HEK293T (cell line): ENCODE data around the gene FAM78A.

Experiments used
- CTCF ChIA-PET: fragments of 350-600 bp; formaldehyde crosslinking; extraction: SDS; loops from one replicate; lab custom pipeline; 2021; ENCODE audit warnings: antibody characterized with exemption, inconsistent platforms; lab: Yijun Ruan, JAX
- POLR2A ChIA-PET: fragments of 350-600 bp; formaldehyde crosslinking; extraction: SDS; loops from one replicate; lab custom pipeline; 2020; ENCODE audit warnings: antibody characterized with exemption, inconsistent platforms; lab: Yijun Ruan, JAX
- DNase-seq: peaks from one replicate; pipeline ENCODE4 v3.0.0; 2012; ENCODE audit warnings: mixed read lengths; ENCODE audit errors: extremely low spot score
- ARNT ChIP-seq: fragments of 450-650 bp; IDR thresholded peaks from 2 replicates; pipeline ENCODE4 v1.6.1; 2017; ENCODE audit warnings: mild to moderate bottlenecking
- BHLHE40 ChIP-seq: fragments of 450-650 bp; IDR thresholded peaks from 2 replicates; pipeline ENCODE4 v1.6.1; 2016; ENCODE audit warnings: mild to moderate bottlenecking, moderate library complexity, borderline replicate concordance
- CTBP1 ChIP-seq: fragments of 450-650 bp; IDR thresholded peaks from 2 replicates; pipeline ENCODE4 v1.6.1; 2016; ENCODE audit warnings: borderline replicate concordance
- ELF4 ChIP-seq: fragments of 450-650 bp; IDR thresholded peaks from 2 replicates; pipeline ENCODE4 v1.6.1; 2017; ENCODE audit warnings: antibody characterized with exemption
- FOXA1 ChIP-seq: fragments of 450-650 bp; IDR thresholded peaks from 2 replicates; pipeline ENCODE4 v1.6.1; 2016; ENCODE audit warnings: mild to moderate bottlenecking
- FOXK2 ChIP-seq: fragments of 450-650 bp; IDR thresholded peaks from 2 replicates; pipeline ENCODE4 v1.6.1; 2016; ENCODE audit warnings: mild to moderate bottlenecking
- FOXM1 ChIP-seq: fragments of 450-650 bp; IDR thresholded peaks from 2 replicates; pipeline ENCODE4 v1.6.1; 2017; ENCODE audit warnings: mild to moderate bottlenecking, borderline replicate concordance
- HDGF ChIP-seq: fragments of 450-650 bp; IDR thresholded peaks from 2 replicates; pipeline ENCODE4 v1.6.1; 2017; ENCODE audit warnings: antibody characterized with exemption, borderline replicate concordance
- L3MBTL2 ChIP-seq: fragments of 450-650 bp; conservative IDR thresholded peaks from 2 replicates; pipeline ENCODE4 v1.6.1; 2016; ENCODE audit warnings: mild to moderate bottlenecking
- LEF1 ChIP-seq: fragments of 450-650 bp; IDR thresholded peaks from 2 replicates; pipeline ENCODE4 v1.6.1; 2017; ENCODE audit warnings: mild to moderate bottlenecking, borderline replicate concordance
- NFRKB ChIP-seq: fragments of 450-650 bp; IDR thresholded peaks from 2 replicates; pipeline ENCODE4 v1.6.1; 2016; ENCODE audit warnings: mild to moderate bottlenecking, moderate library complexity
- SP1 ChIP-seq: fragments of 450-650 bp; IDR thresholded peaks from 2 replicates; pipeline ENCODE4 v1.6.1; 2017
- SUZ12 ChIP-seq: fragments of 450-650 bp; IDR thresholded peaks from 2 replicates; pipeline ENCODE4 v1.6.1; 2016; ENCODE audit warnings: mild to moderate bottlenecking
- TARDBP ChIP-seq: fragments of 450-650 bp; IDR thresholded peaks from 2 replicates; pipeline ENCODE4 v1.6.1; 2016
- ZNF384 ChIP-seq: fragments of 450-650 bp; IDR thresholded peaks from 2 replicates; pipeline ENCODE4 v1.6.1; 2016
- TF ChIP-seq, protein P1 (sequence below): fragments of 450-650 bp; IDR thresholded peaks from 2 replicates; pipeline ENCODE4 v1.6.1; 2016

The FAM78A gene

DNA sequence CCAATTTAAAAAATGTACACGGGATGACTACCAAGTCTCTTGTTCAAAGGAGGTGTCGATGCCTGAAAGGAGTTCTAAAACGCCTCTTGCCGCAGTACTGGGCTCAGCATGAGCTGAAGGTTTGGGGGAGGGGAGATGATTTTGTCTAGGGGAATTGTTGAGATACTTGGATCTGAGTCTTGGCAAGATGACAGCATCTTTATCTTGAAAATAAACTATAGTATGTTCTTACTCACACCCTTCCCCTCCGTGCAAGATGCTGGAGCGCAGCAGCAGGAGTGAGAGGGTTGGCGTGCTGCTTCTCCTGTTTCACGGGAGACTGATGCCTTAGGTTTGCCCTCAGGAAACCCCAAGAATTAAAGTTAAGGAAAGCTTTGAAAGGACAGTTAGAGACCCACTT is 47.3 kb downstream of the FAM78A start:
- CTCF ChIA-PET: no interaction called here
- POLR2A ChIA-PET: no interaction called here
- TF ChIP-seq SP1: no peak
- DNase-seq: no peak

DNA sequence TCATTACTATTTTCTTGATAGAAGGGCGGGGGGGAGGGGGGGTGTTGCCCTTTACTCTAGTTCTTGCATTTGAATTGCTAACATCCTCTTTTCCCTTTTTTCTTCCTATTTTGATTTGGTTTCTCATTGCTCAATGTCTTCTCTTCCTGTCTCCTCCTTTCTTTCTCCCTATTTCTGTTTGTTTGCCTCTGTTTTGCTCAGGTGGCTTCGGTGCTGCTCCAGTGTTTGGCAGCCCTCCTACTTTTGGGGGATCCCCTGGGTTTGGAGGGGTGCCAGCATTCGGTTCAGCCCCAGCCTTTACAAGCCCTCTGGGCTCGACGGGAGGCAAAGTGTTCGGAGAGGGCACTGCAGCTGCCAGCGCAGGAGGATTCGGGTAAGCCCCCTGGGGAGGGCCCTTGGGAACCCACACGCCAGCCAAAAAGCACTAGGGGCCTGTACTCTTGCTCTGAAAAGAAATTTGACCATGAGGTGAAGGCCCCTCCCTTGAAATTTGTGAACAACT is 48.3 kb downstream of the FAM78A start:
- POLR2A ChIA-PET: no interaction called here
- DNase-seq: no peak

DNA sequence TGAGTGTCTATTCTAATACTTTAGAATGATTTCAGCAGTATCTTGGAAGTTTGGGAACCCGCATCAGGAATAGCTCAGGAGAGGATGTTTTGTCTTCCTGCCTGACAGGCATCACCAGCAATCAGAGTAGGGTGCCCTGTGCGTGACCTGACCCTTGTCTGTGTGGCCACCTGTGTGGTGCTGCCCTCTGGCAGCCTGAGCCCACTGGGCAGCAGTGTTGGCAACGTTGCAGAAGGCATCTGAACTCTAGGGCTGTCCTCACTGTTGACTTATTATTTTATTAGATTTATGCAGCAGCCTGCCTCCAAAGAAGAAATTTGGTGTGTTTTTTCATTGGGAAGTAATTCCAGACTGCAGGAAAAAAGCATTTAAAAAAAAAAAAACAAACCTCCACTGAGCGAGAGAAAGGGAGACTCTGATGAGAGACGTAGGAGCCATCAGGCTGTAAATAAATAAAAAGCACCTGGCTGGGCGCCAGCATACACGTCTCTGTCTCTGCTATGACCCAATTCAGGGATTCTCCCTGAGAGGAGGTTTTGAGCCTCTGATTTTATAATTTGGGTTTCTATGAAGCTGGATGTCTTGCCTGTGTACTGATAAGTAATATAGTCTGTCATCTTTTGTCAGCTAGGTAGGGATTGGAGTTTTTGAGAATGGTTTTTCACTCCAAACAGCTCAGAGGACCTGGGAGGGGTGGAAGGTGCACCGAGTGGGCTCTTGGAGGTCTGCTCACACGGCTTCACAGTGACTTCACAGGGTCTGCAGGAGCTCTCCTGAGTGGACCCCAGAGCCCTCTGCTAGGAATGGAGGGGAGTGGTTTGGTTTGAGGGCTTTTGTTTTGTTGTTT is 49.0 kb downstream of the FAM78A start:
- TF ChIP-seq, protein P1, sequence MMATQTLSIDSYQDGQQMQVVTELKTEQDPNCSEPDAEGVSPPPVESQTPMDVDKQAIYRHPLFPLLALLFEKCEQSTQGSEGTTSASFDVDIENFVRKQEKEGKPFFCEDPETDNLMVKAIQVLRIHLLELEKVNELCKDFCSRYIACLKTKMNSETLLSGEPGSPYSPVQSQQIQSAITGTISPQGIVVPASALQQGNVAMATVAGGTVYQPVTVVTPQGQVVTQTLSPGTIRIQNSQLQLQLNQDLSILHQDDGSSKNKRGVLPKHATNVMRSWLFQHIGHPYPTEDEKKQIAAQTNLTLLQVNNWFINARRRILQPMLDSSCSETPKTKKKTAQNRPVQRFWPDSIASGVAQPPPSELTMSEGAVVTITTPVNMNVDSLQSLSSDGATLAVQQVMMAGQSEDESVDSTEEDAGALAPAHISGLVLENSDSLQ: no peak
- TF ChIP-seq NFRKB: no peak
- no peak for TF ChIP-seq LEF1
- TF ChIP-seq SUZ12: no peak
- TF ChIP-seq FOXK2: no peak
- no peak for TF ChIP-seq TARDBP
- no peak for TF ChIP-seq ZNF384
- TF ChIP-seq ELF4: no peak
- TF ChIP-seq HDGF: no peak
- POLR2A ChIA-PET: no interaction called here
- no peak for DNase-seq
- CTCF ChIA-PET: no interaction called here

More for the DNA sequence above, 48.3 kb downstream of the FAM78A start:
- CTCF ChIA-PET: no interaction called here
- no peak for TF ChIP-seq LEF1
- no peak for TF ChIP-seq CTBP1
- TF ChIP-seq SUZ12: no peak
- TF ChIP-seq, protein P1: no peak
- TF ChIP-seq FOXK2: no peak
- TF ChIP-seq HDGF: no peak
- TF ChIP-seq ARNT: no peak
- TF ChIP-seq NFRKB: no peak
- no peak for TF ChIP-seq SP1
- no peak for TF ChIP-seq FOXM1
- no peak for TF ChIP-seq ZNF384
- no peak for TF ChIP-seq BHLHE40
- TF ChIP-seq L3MBTL2: no peak
- no peak for TF ChIP-seq FOXA1
- no peak for TF ChIP-seq ELF4
- no peak for TF ChIP-seq TARDBP

DNA sequence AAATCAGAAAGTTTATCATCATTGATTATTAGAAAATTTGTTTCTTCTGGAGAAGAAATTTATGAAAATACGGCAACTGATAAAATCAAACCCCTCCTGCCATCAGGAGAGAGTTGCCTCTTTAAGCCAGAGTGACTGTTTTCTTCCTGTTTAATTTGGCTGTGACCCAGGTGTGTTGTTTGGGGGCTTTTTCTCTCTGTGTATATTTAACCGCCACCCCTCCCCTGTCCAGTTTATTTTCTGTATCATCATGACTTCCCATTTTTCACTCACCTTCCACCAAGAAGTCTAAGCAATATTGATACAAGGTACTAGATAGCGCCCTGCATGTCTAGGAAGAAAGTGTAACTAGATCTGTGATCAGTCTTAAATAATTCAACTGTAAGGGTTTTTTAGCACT is 50.1 kb downstream of the FAM78A start:
- TF ChIP-seq TARDBP (no peak), ZNF384 (no peak), NFRKB (no peak), FOXK2 (no peak), CTBP1 (no peak), FOXM1 (no peak), LEF1 (no peak), SUZ12 (no peak), SP1 (no peak), ELF4 (no peak), HDGF (no peak), BHLHE40 (no peak), FOXA1 (no peak), L3MBTL2 (no peak), ARNT (no peak)
- TF ChIP-seq, protein P1: no peak
- POLR2A ChIA-PET: no interaction called here
- CTCF ChIA-PET: interaction anchor here (0.7 kb wide), 1 partner anchor 209 kb away, joined by 3 read pairs; no protein-coding TSS in a partner anchor
- no peak for DNase-seq

DNA sequence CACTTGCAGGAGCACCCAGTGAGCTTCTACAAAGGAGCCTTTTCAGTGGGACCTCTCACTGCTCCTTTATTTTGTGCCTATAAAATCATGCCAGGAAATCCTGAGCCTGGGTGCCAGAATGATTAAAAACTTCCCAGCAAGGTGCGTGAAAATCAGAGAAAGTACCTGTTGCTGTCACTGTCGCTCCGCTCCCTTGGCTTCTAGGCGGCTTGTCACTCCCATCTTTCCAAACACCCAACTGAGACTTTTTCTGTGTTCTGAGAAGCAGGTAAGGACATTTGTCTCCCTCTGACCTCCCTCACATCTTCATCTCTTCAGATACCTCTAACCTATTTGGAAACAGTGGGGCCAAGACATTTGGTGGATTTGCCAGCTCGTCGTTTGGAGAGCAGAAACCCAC is 53.9 kb downstream of the FAM78A start:
- TF ChIP-seq ZNF384 (no peak), LEF1 (no peak), HDGF (no peak), CTBP1 (no peak), FOXK2 (no peak), ELF4 (no peak), L3MBTL2 (no peak), FOXA1 (no peak)
- TF ChIP-seq, protein P1: no peak
- CTCF ChIA-PET: no interaction called here
- POLR2A ChIA-PET: no interaction called here
- DNase-seq: no peak

DNA sequence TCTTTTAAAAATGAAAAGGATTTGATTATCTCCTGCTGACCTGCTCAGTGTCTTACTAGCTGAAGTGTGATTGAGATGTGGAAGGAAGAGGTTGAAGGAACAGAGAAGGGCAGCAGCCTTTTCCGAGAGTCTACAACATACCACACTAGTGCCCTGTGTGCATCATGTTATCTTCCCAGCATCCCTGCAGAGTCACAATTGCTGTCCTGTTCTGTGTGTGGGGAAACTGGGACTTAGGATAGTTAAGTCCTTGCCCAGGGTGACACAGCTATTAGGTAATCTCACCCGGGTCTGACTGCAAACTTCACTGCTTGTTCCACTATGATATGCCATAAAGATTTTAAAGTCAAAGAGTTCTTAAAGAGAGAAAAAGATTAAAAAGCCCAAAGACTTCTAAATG is 55.8 kb downstream of the FAM78A start:
- DNase-seq: no peak
- TF ChIP-seq ARNT: no peak
- no peak for TF ChIP-seq CTBP1
- no peak for TF ChIP-seq SUZ12
- TF ChIP-seq FOXM1: no peak
- ChIA-PET CTCF (interaction anchor here (0.6 kb wide), 1 partner anchor 21 kb away, joined by 5 read pairs; no protein-coding TSS in a partner anchor), POLR2A (no interaction called here)
